HG03354 (cell line): Measurements from ENCODE around the gene TP53I11.

Experiments
- ATAC-seq: cut with Tn5 transposase; IDR thresholded peaks from one replicate; pipeline ENCODE4 v1.9.1; 2021; ENCODE audit warnings: mild to moderate bottlenecking; ENCODE audit not compliant: unreplicated experiment, poor library complexity, severe bottlenecking

Gene TP53I11

DNA sequence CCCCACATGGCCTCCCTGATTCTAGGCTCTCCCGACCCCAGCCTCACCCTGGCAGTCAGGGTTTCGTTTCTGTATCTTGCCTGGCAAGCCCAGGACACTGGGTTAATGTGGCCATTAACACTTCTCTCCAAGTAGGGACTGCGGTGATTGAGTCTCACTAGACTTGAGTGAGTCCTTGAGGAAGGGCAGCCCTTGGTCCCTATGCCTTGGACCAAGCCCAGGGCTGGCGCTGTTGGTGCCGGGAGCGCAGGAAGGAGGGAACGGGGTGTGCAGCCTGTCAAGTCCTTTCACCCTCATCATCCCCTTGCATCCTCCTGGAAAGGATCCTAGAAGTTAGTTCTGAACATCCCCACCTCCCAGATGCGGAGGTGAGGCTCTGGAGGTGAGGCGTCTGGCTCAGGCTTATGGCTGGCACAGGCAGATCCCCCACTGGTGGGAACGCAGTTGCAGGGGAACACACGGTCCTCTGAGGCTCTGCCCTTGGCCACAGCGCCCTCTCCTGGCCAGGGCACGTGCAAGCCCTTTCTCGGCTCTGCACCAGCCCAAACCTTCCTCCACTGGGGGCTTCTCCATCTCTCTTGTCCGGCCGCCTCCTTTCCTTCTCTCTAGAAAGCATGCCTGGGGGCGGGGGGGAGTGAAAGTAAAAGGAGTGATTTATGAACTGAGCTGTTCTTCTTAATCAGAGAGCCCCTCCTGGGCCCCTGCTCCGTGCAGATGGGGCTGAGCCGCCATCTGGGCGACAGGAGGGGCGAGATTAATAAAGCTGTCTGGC, 56.7 kb downstream of the TP53I11 start:
- no peak for ATAC-seq

DNA sequence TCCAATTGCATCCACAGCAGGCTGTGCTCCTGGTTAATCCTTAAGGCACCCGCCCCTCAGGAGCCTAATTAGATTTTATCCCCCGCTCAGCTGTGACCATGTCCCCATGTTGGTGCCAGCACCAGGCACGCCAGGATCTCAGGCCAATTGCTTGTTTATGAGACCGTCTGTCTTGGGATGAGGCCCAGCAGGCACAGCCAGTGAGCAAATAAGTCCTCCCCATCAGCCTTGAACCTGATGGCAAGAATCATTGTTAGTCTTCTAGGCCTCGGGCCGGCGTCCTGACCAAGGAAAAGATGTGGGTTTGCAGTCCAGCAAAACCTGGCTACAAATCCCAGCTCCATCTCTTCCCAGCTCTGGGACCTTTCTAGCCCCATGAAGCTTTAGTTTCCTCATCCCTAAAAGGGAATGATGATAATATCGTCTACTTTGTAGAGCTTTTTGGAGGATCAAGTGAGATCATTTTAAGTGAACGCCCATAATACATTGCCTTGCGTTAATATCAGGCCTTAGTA, 57.3 kb downstream of the TP53I11 start:
- no peak for ATAC-seq

DNA sequence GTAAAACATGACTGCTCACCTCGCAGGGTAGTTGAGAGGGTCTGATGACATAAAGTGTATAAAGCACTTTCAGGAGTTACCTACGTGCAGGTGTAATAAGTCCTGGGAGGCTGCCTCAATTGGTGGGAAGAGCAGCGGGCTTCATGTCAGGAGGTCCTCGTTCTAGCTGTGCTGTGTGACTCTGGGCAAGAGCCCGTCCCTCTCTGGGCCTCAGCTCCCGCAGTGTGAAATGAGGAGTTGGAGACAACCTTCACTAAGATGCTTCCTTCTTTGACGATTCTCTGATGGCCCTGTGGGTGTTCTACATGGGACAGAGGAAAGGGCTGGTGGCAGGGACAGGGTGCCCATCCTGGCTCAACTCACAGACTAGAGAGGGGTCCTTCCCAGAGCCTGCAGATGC, 57.8 kb downstream of the TP53I11 start:
- ATAC-seq = no peak

DNA sequence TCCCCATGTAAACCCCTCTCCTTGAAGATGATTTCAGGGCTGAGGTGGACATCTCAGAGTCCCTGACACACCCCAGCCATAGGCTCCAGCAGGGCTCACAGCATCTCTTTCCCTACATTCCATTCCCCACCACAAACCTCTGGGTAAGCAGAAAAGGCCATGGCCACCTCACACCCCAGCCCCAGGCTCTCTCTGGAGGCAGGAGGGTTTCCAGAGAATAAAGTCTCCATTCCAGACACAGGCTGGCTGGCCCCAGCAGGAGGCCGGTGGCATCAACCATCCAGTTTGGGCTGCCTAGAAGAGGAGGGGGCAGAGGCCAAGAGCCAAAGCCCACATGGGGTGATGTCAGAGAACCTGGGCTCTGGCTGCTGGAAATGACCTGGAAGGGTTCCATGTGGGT, 61.4 kb downstream of the TP53I11 start:
- no peak for ATAC-seq

DNA sequence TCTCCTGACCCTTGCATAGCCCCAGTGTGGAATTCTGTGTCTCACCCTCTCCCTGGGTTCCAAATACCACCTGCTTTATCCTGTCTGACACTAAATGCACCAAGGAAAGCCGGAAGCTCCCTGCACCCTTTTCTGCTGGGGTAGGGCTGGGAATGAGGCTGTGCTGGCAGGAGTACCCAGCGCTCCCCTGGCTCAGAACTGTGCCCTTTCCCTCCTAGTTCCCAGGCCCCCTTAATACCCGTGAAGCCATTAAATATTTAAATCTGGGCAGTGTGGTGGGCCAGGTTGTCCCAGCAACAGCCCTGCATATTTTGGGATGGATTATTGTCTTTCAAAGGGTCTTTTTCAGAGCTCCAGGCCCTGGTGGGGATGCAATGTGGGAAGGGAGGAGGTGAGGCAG, 63.0 kb downstream of the TP53I11 start:
- ATAC-seq = no peak

DNA sequence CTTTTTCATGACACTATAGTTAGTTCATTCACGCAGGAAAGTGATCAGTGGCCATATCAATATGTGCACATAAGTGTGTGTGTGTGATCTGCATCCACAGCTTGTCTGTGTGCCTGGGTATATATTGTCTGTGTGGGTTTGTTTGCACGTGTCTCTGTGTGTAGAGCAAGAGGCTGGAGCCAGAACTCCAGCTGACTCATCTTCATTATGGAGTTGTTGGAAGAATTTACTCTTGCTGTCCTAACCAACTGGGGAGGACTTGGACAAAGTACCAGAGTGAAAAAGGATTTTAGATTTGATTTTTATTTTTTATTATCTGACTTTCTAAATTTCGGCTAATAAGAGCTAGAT, 63.9 kb downstream of the TP53I11 start:
- ATAC-seq = no peak

DNA sequence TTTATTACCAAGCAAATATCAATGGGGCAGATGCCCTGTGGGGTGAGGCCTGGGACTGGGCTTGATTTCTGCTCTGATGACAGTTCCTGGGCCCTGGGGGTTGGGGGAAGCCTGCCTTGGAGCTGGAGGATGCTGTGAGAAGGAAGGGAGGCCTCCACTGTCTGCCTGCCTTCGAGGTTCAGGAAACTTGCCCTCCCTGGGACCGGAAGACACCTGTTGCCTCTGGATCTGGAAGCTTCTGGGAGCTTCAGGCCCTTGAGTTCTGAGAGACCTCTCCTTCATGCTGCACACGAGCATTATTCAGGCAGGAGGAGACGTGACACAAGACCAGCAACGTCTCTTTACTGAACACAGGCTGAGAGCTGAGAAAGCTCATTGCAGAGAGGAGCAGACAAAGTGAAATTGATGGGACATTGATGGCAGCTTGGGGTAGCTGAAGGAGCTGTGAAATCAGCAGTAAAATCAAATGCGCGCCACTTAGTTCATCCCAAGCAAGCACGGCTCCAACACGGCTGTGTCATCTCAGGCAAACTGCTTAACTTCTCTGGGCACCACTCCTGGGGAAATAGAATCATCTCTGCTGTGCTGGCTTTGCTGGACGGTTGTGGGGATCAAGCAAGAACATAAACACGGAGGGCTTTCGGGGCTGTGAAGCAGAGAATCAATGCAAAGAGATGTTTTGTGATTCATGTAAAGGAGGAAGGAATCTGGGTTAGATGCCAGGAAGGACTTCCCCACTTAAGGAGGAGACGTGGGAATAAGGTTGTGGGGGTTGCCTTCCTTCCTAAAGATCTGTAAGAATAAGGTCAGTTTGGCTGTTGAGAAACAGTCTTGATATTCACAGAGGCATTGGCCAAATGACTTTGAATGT, 64.5 kb downstream of the TP53I11 start:
- no peak for ATAC-seq

DNA sequence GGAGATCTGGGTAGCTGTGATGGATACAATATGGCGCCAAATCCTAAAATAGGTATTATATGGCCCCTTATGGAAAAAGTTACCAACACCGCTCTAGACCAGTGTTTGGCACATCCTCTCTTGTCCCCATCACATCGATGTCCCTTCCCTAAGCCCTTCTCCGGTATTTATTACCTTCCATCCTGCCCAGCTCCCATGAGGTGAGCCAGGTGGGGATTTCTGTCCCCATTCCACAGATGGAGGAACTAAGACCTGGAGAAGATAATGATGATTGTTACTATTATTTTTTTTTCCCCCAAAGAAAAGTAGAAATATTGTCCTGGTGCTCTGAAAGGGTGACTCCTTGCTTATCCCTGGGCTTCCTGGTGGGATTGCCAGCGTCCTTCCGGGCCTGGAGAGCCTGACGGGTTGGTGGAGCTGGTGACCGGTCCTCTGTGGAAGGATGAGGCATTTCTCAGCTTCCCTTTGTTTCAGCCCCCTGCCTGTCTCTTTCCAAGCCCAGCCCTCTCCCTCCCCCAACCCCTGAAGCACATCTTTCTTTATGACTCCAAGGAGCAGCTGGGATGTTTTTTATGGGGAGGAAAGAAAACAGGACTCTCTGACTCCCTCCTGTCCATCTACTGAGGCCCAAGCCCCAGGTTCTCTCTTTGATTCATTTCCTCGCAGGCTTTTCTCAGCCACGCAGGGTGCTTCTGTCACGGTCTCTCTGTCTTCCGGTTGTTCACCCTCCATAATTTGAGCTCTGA, 65.4 kb downstream of the TP53I11 start:
- no peak for ATAC-seq

DNA sequence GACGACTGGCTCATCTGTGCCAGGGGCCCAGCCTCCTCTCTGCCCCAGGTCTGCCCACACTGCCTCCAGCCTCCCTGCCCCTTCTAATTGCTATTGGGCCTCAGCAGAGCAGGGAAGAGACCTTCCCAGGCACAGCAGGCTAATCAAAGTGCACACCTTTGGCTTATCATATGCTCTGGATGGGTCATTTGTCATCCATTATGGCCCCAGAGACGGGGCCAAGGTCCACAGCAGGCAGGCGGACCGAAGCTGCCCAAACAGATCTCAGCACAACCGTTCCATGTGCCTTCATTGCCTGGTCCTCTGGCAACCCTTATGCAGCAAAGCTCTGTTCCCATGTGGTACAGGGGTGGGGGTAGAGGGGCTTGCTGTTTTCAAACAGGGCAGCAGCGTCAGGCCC, 66.6 kb downstream of the TP53I11 start:
- no peak for ATAC-seq

DNA sequence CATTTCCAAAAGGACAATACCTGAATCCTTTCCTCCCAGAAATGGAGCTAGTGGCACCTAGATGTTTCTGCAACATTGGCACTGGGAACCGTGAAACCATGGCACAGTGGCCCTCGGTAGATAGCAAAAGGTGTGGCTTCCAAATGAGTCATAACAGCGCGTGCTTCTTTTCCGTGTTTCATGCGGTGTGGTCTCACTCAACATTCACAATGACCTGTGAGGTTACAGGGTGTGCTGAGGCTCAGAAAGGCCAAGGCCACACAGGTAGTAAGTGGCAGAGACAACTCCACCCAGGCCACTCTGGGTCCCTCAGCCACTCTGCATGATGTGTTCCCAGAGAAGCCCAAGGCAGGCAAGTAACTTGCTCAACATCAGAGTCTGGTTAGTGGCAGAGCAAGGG, 67.4 kb downstream of the TP53I11 start:
- no peak for ATAC-seq
